Left kidney (tissue), 2 donors: Measurements from ENCODE around the gene CRNKL1. TPM values are rescaled to one million over a fixed set of nuclear protein-coding genes. Genes with fewer than 3 reads are reported as not detected.

Experiments
- DNase-seq: peaks from one replicate; pipeline ENCODE4 v3.0.0-alpha.2; 2013
- polyA plus RNA-seq: library from polyadenylated mRNA; unstranded; fragments of 120-200 nt; gene quantifications from one replicate; pipeline ENCODE4 v1.2.1, GENCODE V29; 2013; ENCODE audit not compliant: insufficient read length

The CRNKL1 gene
- polyA plus RNA-seq, 1 donor = 44.6 TPM

- no peak for DNase-seq
Observed at GRCh38 chr20:20065361-20065760, 13.1 kb upstream of the CRNKL1 start.

GRCh38 chr20:20063941-20064702 is 11.9 kb upstream of the CRNKL1 start:
- no peak for DNase-seq

- no peak for DNase-seq
Observed at GRCh38 chr20:20060234-20060998, 8.2 kb upstream of the CRNKL1 start.

- no peak for DNase-seq
Observed at GRCh38 chr20:20051767-20052073, 546 bp downstream of the CRNKL1 start.

GRCh38 chr20:20039752-20040387 is 12.4 kb downstream of the CRNKL1 start:
- DNase-seq = no peak

GRCh38 chr20:20038586-20038985 is 13.7 kb downstream of the CRNKL1 start:
- DNase-seq = no peak

GRCh38 chr20:20037960-20038359 is 14.3 kb downstream of the CRNKL1 start:
- DNase-seq = no peak

- no peak for DNase-seq
Observed at GRCh38 chr20:20036756-20037155, 15.5 kb downstream of the CRNKL1 start.

GRCh38 chr20:20034486-20034885 is 17.8 kb downstream of the CRNKL1 start:
- no peak for DNase-seq

- no peak for DNase-seq
Observed at GRCh38 chr20:20031790-20032189, 20.5 kb downstream of the CRNKL1 start.

GRCh38 chr20:20027284-20027683 is 25.0 kb downstream of the CRNKL1 start:
- DNase-seq = no peak

GRCh38 chr20:20024942-20025341 is 27.3 kb downstream of the CRNKL1 start:
- no peak for DNase-seq

- no peak for DNase-seq
Observed at GRCh38 chr20:20023395-20023794, 28.9 kb downstream of the CRNKL1 start.

- no peak for DNase-seq
Observed at GRCh38 chr20:20022498-20022897, 29.8 kb downstream of the CRNKL1 start.

- no peak for DNase-seq
Observed at GRCh38 chr20:20021835-20022234, 30.4 kb downstream of the CRNKL1 start.

GRCh38 chr20:20020908-20021307 is 31.4 kb downstream of the CRNKL1 start:
- no peak for DNase-seq

GRCh38 chr20:20019123-20019522 is 33.1 kb downstream of the CRNKL1 start:
- no peak for DNase-seq

GRCh38 chr20:20018366-20018765 is 33.9 kb downstream of the CRNKL1 start:
- no peak for DNase-seq

GRCh38 chr20:20017844-20018185 is 34.5 kb downstream of the CRNKL1 start:
- no peak for DNase-seq

- DNase-seq = peak; percentile 89
Observed at GRCh38 chr20:20017001-20017843, 35.0 kb downstream of the CRNKL1 start, which contains the start of gene NAA20. NAA20 (plus strand) TSS chr20:20017362; CDS start chr20:20017397, 35 bp downstream.

GRCh38 chr20:20014659-20015058 is 37.6 kb downstream of the CRNKL1 start:
- no peak for DNase-seq

- DNase-seq = no peak
Observed at GRCh38 chr20:20012541-20012940, 39.7 kb downstream of the CRNKL1 start.
